Renal cortex interstitium (tissue), 11 donors: ENCODE data around the gene TMEM109. TPM values are rescaled to one million over a fixed set of nuclear protein-coding genes. Genes with fewer than 3 reads are reported as not detected.

Experiments
- DNase-seq, 11 donors: peaks; one replicate each; pipeline ENCODE4 v3.0.0-alpha.2; 2013; ENCODE audit warnings: low read depth in 9 of 11, low spot score in 4 of 11; ENCODE audit errors: extremely low read depth in 1 of 11
- polyA plus RNA-seq, 3 donors: library from polyadenylated mRNA; unstranded; fragments of 120-200 nt; gene quantifications; one replicate each; pipeline ENCODE4 v1.2.1, GENCODE V29; 2013; ENCODE audit not compliant: insufficient read length in 3 of 3

TMEM109 gene
- polyA plus RNA-seq, 3 donors: 80.1 to 96.6 (median 86.7) TPM

- no peak for DNase-seq
These were observed 40.4 kb upstream of the TMEM109 start for GRCh38 chr11:60873533-60873932.

- DNase-seq: no peak
These were observed 39.3 kb upstream of the TMEM109 start for GRCh38 chr11:60874421-60875365.

- no peak for DNase-seq
These were observed 38.4 kb upstream of the TMEM109 start for GRCh38 chr11:60875366-60876167.

- no peak for DNase-seq
These were observed 37.8 kb upstream of the TMEM109 start for GRCh38 chr11:60876168-60876485.

- no peak for DNase-seq
These were observed 35.5 kb upstream of the TMEM109 start for GRCh38 chr11:60878245-60879101.

- DNase-seq: no peak
These were observed 34.9 kb upstream of the TMEM109 start for GRCh38 chr11:60879104-60879503.

GRCh38 chr11:60879971-60880588 lies 33.9 kb upstream of the TMEM109 start:
- no peak for DNase-seq

- no peak for DNase-seq
These were observed 33.2 kb upstream of the TMEM109 start for GRCh38 chr11:60880643-60881282.

GRCh38 chr11:60887556-60887955 lies 26.4 kb upstream of the TMEM109 start:
- no peak for DNase-seq

GRCh38 chr11:60889869-60890311 lies 24.1 kb upstream of the TMEM109 start:
- DNase-seq: no peak

GRCh38 chr11:60890696-60891095 lies 23.3 kb upstream of the TMEM109 start:
- DNase-seq: no peak

GRCh38 chr11:60891103-60891741 lies 22.7 kb upstream of the TMEM109 start:
- no peak for DNase-seq

GRCh38 chr11:60895687-60896086 lies 18.3 kb upstream of the TMEM109 start:
- no peak for DNase-seq

GRCh38 chr11:60897496-60897895 lies 16.5 kb upstream of the TMEM109 start:
- DNase-seq: no peak

- peak in 1 of 11 donors; percentile 44 for DNase-seq
These were observed 14.7 kb upstream of the TMEM109 start for GRCh38 chr11:60899046-60899936.

GRCh38 chr11:60899977-60900376 lies 14.0 kb upstream of the TMEM109 start:
- no peak for DNase-seq
